SK-N-DZ (cell line): ENCODE measurements around the gene NPAS2.

Experiments
- DNase-seq: peaks from one replicate; pipeline ENCODE4 v3.0.0-alpha.2; 2015; ENCODE audit warnings: low spot score

The NPAS2 gene

GRCh38 chr2:100989666-100990065 is 169.7 kb downstream of the NPAS2 start:
- DNase-seq: no peak

- DNase-seq: no peak
Measured at GRCh38 chr2:100990166-100990565, 170.2 kb downstream of the NPAS2 start.

GRCh38 chr2:100990650-100991403 is 170.9 kb downstream of the NPAS2 start:
- no peak for DNase-seq

GRCh38 chr2:100991404-100991773 is 171.4 kb downstream of the NPAS2 start:
- no peak for DNase-seq

GRCh38 chr2:100992262-100992661 is 172.3 kb downstream of the NPAS2 start:
- DNase-seq: no peak

GRCh38 chr2:100993294-100993693 is 173.4 kb downstream of the NPAS2 start:
- DNase-seq: no peak

GRCh38 chr2:100995309-100996075 is 175.6 kb downstream of the NPAS2 start:
- no peak for DNase-seq

- DNase-seq: no peak
Measured at GRCh38 chr2:100997509-100998234, 177.7 kb downstream of the NPAS2 start.

- DNase-seq: no peak
Measured at GRCh38 chr2:100998235-100998573, 178.3 kb downstream of the NPAS2 start.

- no peak for DNase-seq
Measured at GRCh38 chr2:100999995-101000394, 180.1 kb downstream of the NPAS2 start.

GRCh38 chr2:101001691-101002561 is 182.0 kb downstream of the NPAS2 start, which contains the start of gene RPL31:
Gene RPL31, plus strand, starts transcription at chr2:101002289. Its CDS starts 413 bp downstream, at chr2:101002702.
- peak; percentile 97 for DNase-seq

GRCh38 chr2:101002562-101003277 is 182.8 kb downstream of the NPAS2 start:
- DNase-seq: no peak

GRCh38 chr2:101003278-101003775 is 183.4 kb downstream of the NPAS2 start:
- no peak for DNase-seq

- no peak for DNase-seq
Measured at GRCh38 chr2:101004620-101005325, 184.8 kb downstream of the NPAS2 start.

GRCh38 chr2:101006065-101006715 is 186.3 kb downstream of the NPAS2 start:
- DNase-seq: no peak

- DNase-seq: no peak
Measured at GRCh38 chr2:101007415-101008345, 187.7 kb downstream of the NPAS2 start.

GRCh38 chr2:101011152-101011551 is 191.2 kb downstream of the NPAS2 start:
- DNase-seq: no peak

GRCh38 chr2:101012054-101012705 is 192.2 kb downstream of the NPAS2 start:
- no peak for DNase-seq
